ENCODE measurements around the gene UQCRH. TPM values are rescaled to one million over a fixed set of nuclear protein-coding genes. Genes with fewer than 3 reads are reported as not detected.
A peak's percentile ranks its signal among the peaks of the same experiment; 100 is the strongest.
"Not testable (repeated sequence)": the region's sequence is repeated elsewhere in the genome, so short reads cannot be mapped to it uniquely, and the experiment has no call there.

Gene UQCRH
- total RNA-seq, 2 donors from 2014 or later, result 341 to 376 TPM

DNA sequence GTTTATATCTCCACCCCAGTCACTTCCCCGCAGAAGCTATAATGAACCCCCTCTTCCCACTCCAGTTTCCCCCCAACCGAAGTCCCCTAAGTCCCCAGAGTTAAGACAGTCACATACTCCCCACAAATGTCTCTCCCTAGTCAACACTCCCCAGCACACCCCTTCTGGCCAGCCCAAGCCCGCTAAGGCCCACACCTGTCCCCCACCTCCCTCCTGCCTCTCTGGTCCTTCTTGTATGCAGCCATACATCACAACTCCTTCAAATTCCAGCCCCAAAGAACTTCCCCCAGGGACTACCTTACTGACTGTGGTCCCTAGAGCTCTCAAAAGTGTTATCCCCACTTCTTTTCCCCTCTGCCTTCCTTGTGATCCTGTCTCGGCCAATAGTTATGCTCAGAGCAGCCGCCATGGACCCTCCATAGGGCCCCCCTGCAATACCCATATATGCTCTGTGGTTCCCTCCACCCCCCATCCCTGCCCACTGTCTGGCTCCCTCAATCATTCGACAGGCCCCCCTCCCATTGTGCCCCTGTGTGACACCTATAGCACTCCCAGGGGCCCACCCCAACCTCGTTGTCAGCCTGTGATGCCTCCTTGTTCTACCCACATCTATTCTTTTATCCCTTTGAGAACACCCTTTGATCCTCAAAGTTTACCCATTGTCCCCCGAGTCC is 39.3 kb downstream of the UQCRH start:
- DNase-seq (ENCODE audit: low spot score in 2 of 2) (no peak), ATAC-seq (no peak)
- Mint-ChIP-seq H3K9me3 (no peaks in the 10 kb centered on the region), H3K27ac (peak overlapping the region; percentile 99 to 100), H3K36me3 (peaks cover 19 to 41% of the 10 kb centered on the region in 2 donors)

GRCh38 chr1:46343351-46343695 is 39.8 kb downstream of the UQCRH start:
- Mint-ChIP-seq H3K36me3 (peaks cover 19 to 47% of the 10 kb centered on the region in 2 donors), H3K9me3 (no peaks in the 10 kb centered on the region), H3K27ac (peak overlapping the region; percentile 12 to 99)
- DNase-seq (ENCODE audit: low spot score in 2 of 2) (no peak), ATAC-seq (no peak)

GRCh38 chr1:46343705-46344104 is 40.2 kb downstream of the UQCRH start:
- ATAC-seq (no peak), DNase-seq (ENCODE audit: low spot score in 2 of 2) (no peak)
- peak overlapping the region in 1 of 2 donors; percentile 73 for H3K27ac Mint-ChIP-seq
- no peaks in the 10 kb centered on the region for H3K9me3 Mint-ChIP-seq
- H3K36me3 Mint-ChIP-seq, result peaks cover 19 to 47% of the 10 kb centered on the region in 2 donors

DNA sequence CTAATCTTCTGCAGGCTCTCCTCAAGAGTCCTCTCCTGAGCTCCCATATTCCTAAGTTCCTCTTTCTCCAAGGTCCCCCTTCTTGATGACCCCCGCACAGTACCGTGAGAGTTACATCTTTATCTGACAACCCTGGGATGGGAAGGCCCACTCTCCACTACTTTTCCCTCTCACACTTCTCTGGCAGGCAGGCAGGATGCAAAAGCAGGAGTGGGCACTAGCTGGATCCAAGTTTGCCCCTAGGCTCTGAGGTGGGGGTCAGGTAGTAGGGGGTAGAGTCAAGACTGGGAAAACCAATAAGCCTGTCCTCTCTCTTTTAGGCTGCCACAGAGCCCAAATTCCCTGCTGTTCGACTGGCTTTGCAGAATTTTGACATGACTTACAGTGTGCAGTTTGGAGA is 41.0 kb downstream of the UQCRH start:
- no peak for ATAC-seq
- peaks cover 19 to 47% of the 10 kb centered on the region in 2 donors for H3K36me3 Mint-ChIP-seq
- H3K27ac Mint-ChIP-seq, result peak overlapping the region in 1 of 2 donors; percentile 73
- no peak for DNase-seq (ENCODE audit: low spot score in 2 of 2)
- H3K9me3 Mint-ChIP-seq, result no peaks in the 10 kb centered on the region

DNA sequence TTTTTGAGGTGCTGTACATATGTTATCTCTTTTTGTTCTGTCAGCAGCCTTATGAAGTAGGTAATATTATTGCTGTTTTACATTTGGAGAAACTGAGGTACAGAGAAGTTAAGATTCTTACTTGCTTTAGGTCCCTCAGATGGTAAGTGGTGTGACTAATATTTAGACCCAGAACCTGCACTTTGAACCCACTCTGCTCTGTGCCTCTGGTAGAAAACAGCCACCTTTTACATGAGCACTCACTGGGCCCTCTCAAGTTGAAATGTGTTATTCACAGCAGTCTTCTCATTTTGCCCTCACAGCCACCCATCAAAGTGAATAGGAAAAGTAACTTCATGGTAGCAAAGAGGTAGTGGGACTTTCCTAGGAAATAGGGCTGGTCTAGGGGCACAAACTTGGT is 41.8 kb downstream of the UQCRH start:
- DNase-seq (ENCODE audit: low spot score in 2 of 2) (no peak), ATAC-seq (no peak)
- Mint-ChIP-seq H3K9me3 (no peaks in the 10 kb centered on the region), H3K27ac (peak overlapping the region in 1 of 2 donors; percentile 33), H3K36me3 (peaks cover 17 to 45% of the 10 kb centered on the region in 2 donors)

DNA sequence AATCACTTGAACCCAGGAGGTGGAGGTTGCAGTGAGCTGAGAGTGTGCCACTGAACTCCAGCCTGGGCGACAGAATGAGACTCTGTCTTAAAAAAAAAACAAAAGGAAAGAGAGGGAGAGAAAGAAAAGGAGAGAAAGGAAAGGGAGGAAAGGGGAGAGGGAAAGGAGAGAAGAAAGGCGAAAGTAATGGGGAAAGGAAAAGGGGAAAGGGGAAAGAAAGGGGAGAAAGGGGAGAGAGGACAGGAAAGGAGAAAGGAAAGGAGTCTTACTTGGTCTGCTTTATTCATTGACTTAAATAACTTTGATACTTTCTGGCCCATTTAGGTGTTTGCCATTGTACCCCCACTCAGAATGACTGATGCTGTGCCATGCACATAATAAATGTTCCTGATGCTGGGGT is 48.9 kb downstream of the UQCRH start:
- DNase-seq (ENCODE audit: low spot score in 2 of 2) (no peak), ATAC-seq (no peak)
- Mint-ChIP-seq H3K27ac (peak overlapping the region in 1 of 2 donors; percentile 25), H3K9me3 (no peaks in the 10 kb centered on the region), H3K36me3 (peaks cover 0 to 21% of the 10 kb centered on the region in 2 donors)

DNA sequence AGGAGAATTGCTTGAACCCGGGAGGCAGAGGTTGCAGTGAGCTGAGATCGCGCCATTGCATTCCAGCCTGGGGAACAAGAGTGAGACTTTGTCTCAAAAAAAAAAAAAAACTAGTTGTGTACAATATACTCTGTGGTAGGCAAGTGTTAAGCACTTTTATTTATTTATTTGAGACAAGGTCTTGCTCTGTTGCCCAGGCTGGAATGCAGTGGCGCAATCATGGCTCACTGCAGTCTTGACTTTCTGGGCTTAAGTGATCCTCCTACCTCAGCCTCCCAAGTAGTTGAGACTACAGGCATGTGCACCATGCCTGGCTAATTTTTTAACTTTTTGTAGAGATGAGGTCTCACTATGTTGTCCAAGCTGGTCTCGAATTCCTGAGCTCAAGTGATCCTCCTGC is 52.4 kb downstream of the UQCRH start:
- peaks cover 0 to 12% of the 10 kb centered on the region in 2 donors for H3K36me3 Mint-ChIP-seq
- DNase-seq (ENCODE audit: low spot score in 2 of 2); ATAC-seq; H3K27ac Mint-ChIP-seq; H3K9me3 Mint-ChIP-seq: not testable (repeated sequence)

DNA sequence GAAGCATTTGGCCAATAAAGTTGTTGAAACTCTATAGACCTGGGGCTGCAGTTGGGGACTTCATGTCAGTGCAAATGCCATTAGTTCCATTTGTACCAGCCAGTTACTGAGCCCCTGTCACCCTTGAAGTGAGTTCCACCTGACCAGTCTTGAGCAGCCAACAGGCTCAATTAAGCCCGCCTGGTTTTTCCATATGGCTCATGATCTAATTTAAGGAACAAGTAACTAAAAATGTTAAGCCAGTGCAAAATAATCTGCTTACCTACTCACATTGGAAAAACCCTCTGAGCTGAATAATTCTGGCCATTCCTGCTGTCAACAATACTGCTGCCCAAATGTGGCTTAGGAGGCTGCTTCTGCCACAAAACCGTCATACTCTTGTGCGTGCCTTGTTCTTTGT is 58.7 kb downstream of the UQCRH start:
- no peak overlapping the region for H3K27ac Mint-ChIP-seq
- DNase-seq (ENCODE audit: low spot score in 2 of 2) (no peak), ATAC-seq (no peak)
- no peaks in the 10 kb centered on the region for H3K9me3 Mint-ChIP-seq
- H3K36me3 Mint-ChIP-seq, result peaks cover 10 to 15% of the 10 kb centered on the region in 2 donors

DNA sequence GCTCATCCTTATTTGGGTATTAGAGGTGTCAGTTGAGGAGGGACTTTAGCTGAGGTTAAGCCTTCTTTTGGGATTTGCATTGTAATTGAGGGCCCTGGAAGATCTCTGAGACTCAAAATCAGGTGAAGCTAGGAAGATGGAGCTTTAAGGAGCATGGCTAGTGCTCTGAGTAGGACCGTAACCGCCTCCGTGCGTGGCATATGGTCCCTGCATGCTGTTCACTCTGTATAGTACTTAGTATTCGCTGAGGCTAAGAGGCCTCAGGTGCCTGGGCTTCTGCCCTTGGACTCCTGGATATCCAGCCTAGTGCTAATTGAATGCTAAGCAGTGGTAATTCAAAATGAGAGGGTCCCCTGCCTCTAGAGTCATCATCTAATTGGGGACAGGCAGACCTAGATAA is 59.6 kb downstream of the UQCRH start:
- DNase-seq (ENCODE audit: low spot score in 2 of 2) (no peak), ATAC-seq (no peak)
- Mint-ChIP-seq H3K36me3 (peaks cover 10 to 12% of the 10 kb centered on the region in 2 donors), H3K27ac (peak overlapping the region in 1 of 2 donors; percentile 10), H3K9me3 (no peaks in the 10 kb centered on the region)

DNA sequence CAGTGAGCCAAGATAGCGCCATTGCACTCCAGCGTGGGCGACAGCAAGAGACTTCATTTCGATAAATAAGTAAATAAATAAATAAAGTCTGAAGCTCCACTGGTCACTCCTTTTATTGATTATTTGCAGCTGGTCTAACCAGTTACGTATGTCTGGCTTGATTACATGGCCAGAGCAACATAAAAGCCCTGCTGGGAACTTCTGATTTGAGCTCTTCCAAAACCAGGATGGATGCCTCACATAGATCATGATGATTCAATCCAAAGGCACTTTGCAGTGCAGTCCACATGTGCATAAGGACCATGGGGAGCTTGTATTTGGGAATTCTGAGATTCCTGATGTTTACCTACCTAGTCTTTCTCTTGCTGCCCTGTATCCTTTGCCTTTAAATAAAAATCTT is 61.1 kb downstream of the UQCRH start:
- ATAC-seq, result no peak
- no peak for DNase-seq (ENCODE audit: low spot score in 2 of 2)
- Mint-ChIP-seq H3K9me3 (no peaks in the 10 kb centered on the region), H3K27ac (no peak overlapping the region), H3K36me3 (peaks cover 10 to 12% of the 10 kb centered on the region in 2 donors)

GRCh38 chr1:46365796-46366195 is 62.3 kb downstream of the UQCRH start:
- H3K36me3 Mint-ChIP-seq, result peaks cover 10 to 12% of the 10 kb centered on the region in 2 donors
- H3K9me3 Mint-ChIP-seq; DNase-seq (ENCODE audit: low spot score in 2 of 2); ATAC-seq; H3K27ac Mint-ChIP-seq: not testable (repeated sequence)

Other genes starting within 250 kb of the UQCRH start
- gene PIK3R3, start 171.1 kb upstream of the UQCRH start, total RNA-seq, result 1 to 10 TPM in 1 of 2 donors, under 1 TPM in 1; 0.45 to 2.2 TPM
- not detected for gene TSPAN1, start 128.6 kb upstream of the UQCRH start, total RNA-seq
- not detected for gene P3R3URF, start 127.2 kb upstream of the UQCRH start, total RNA-seq
- gene POMGNT1, start 105.3 kb upstream of the UQCRH start, total RNA-seq, result 10 to 100 TPM; 29.0 to 50.7 TPM
- under 1 TPM in 1 of 2 donors, not detected in 1; 0.21 TPM for gene LURAP1, start 100.4 kb upstream of the UQCRH start, total RNA-seq
- gene RAD54L, start 55.9 kb upstream of the UQCRH start, total RNA-seq, result 100 to 1,000 TPM in 1 of 2 donors, 10 to 100 TPM in 1; 61.7 to 118 TPM
- gene LRRC41, start 82 bp upstream of the UQCRH start, total RNA-seq, result 10 to 100 TPM; 29.2 to 38.2 TPM
- 10 to 100 TPM; 28.2 to 30.2 TPM for gene NSUN4, start 37.1 kb downstream of the UQCRH start, total RNA-seq
- 1 to 10 TPM; 5.5 to 5.7 TPM for gene FAAH, start 90.6 kb downstream of the UQCRH start, total RNA-seq
- gene DMBX1, start 186.1 kb downstream of the UQCRH start, total RNA-seq, result under 1 TPM; 0.09 to 0.54 TPM
- gene KNCN, start 247.9 kb downstream of the UQCRH start, total RNA-seq, result not detected

All from activated naive CD4-positive, alpha-beta T cell treated with anti-CD3 and anti-CD28 coated beads, Interleukin-2, amount 50 U/mL, for 72 hours (primary cell).